HG03469 (cell line): ENCODE data around the gene SPEM2.

Source experiments
- ATAC-seq: cut with Tn5 transposase; IDR thresholded peaks from one replicate; pipeline ENCODE4 v1.9.1; 2021; ENCODE audit warnings: mild to moderate bottlenecking, moderate library complexity, moderate number of reproducible peaks; ENCODE audit not compliant: unreplicated experiment

SPEM2 gene

GRCh38 chr17:7425316-7425715 lies at the start of gene SPEM2:
SPEM2 (plus strand) TSS chr17:7425616; CDS start chr17:7425689, 73 bp downstream.
- no peak for ATAC-seq

- ATAC-seq = no peak
These were observed 46.3 kb upstream of the SPEM2 start for GRCh38 chr17:7379134-7379533.

- no peak for ATAC-seq
These were observed 45.1 kb upstream of the SPEM2 start for GRCh38 chr17:7380321-7380720.

GRCh38 chr17:7380855-7381683 lies 44.3 kb upstream of the SPEM2 start, which contains the start of gene TNK1:
TNK1 (plus strand) TSS chr17:7381089; CDS start chr17:7382927, 1,838 bp downstream.
- no peak for ATAC-seq

GRCh38 chr17:7382901-7383300 lies 42.5 kb upstream of the SPEM2 start:
- no peak for ATAC-seq

- no peak for ATAC-seq
These were observed 42.1 kb upstream of the SPEM2 start for GRCh38 chr17:7383371-7383741.

GRCh38 chr17:7383742-7384488 lies 41.5 kb upstream of the SPEM2 start:
- no peak for ATAC-seq

GRCh38 chr17:7384489-7385081 lies 40.8 kb upstream of the SPEM2 start:
- ATAC-seq = no peak

- ATAC-seq = no peak
These were observed 36.6 kb upstream of the SPEM2 start for GRCh38 chr17:7388856-7389255.

- no peak for ATAC-seq
These were observed 35.2 kb upstream of the SPEM2 start for GRCh38 chr17:7389924-7390910.

GRCh38 chr17:7391307-7391706 lies 34.1 kb upstream of the SPEM2 start:
- ATAC-seq = no peak

- no peak for ATAC-seq
These were observed 32.5 kb upstream of the SPEM2 start for GRCh38 chr17:7392696-7393612.

GRCh38 chr17:7393613-7394451 lies 31.6 kb upstream of the SPEM2 start:
- no peak for ATAC-seq

GRCh38 chr17:7394452-7395191 lies 30.8 kb upstream of the SPEM2 start, which contains the start of gene PLSCR3:
PLSCR3 (minus strand) TSS chr17:7394525; CDS start chr17:7394110, 415 bp downstream.
- no peak for ATAC-seq

GRCh38 chr17:7396147-7396546 lies 29.3 kb upstream of the SPEM2 start:
- ATAC-seq = no peak

GRCh38 chr17:7398612-7399011 lies 26.8 kb upstream of the SPEM2 start:
- no peak for ATAC-seq

- no peak for ATAC-seq
These were observed 22.2 kb upstream of the SPEM2 start for GRCh38 chr17:7403043-7403726.
